DMS153 treated with DMSO at 0.1 percent for 48 hours (cell line): ENCODE results near the gene MAML2.

Source experiments
- DNase-seq: peaks from one replicate; lab custom pipeline; 2025; ENCODE audit not compliant: unreplicated experiment; lab: John Stamatoyannopoulos, UW

The MAML2 gene

GRCh38 chr11:96215826-96216225, 127.2 kb downstream of the MAML2 start:
- DNase-seq, result no peak

GRCh38 chr11:96215110-96215782, 127.7 kb downstream of the MAML2 start:
- DNase-seq, result no peak

GRCh38 chr11:96214777-96215109, 128.3 kb downstream of the MAML2 start:
- no peak for DNase-seq

GRCh38 chr11:96213500-96213899, 129.5 kb downstream of the MAML2 start:
- no peak for DNase-seq

- DNase-seq, result no peak
Observed at GRCh38 chr11:96211436-96211835, 131.6 kb downstream of the MAML2 start.

- DNase-seq, result peak; percentile 30
Observed at GRCh38 chr11:96207459-96208449, 135.2 kb downstream of the MAML2 start.

GRCh38 chr11:96206955-96207354, 136.0 kb downstream of the MAML2 start:
- no peak for DNase-seq

- no peak for DNase-seq
Observed at GRCh38 chr11:96205460-96205809, 137.6 kb downstream of the MAML2 start.

GRCh38 chr11:96204721-96205459, 138.1 kb downstream of the MAML2 start:
- no peak for DNase-seq

GRCh38 chr11:96204366-96204659, 138.7 kb downstream of the MAML2 start:
- no peak for DNase-seq

- no peak for DNase-seq
Observed at GRCh38 chr11:96203567-96204365, 139.2 kb downstream of the MAML2 start.

- no peak for DNase-seq
Observed at GRCh38 chr11:96200243-96200642, 142.8 kb downstream of the MAML2 start.

- no peak for DNase-seq
Observed at GRCh38 chr11:96199563-96200025, 143.4 kb downstream of the MAML2 start.

GRCh38 chr11:96197801-96198701, 144.9 kb downstream of the MAML2 start:
- DNase-seq, result no peak

- no peak for DNase-seq
Observed at GRCh38 chr11:96197103-96197502, 145.9 kb downstream of the MAML2 start.

- no peak for DNase-seq
Observed at GRCh38 chr11:96196181-96196662, 146.8 kb downstream of the MAML2 start.

GRCh38 chr11:96195671-96196070, 147.3 kb downstream of the MAML2 start:
- DNase-seq, result no peak

GRCh38 chr11:96194581-96195374, 148.2 kb downstream of the MAML2 start:
- DNase-seq, result no peak
